BJ (cell line): ENCODE measurements around the gene CNTN1. TPM values are rescaled to one million over a fixed set of nuclear protein-coding genes. Genes with fewer than 3 reads are reported as not detected.

ENCODE experiments used
- CTCF ChIA-PET: fragments of 350-600 bp; formaldehyde crosslinking; extraction: SDS; loops from one replicate; lab custom pipeline; 2021; ENCODE audit warnings: antibody characterized with exemption, inconsistent platforms; lab: Yijun Ruan, JAX
- POLR2A ChIA-PET: fragments of 300-600 bp; sonication (Branson Sonifier 250); formaldehyde crosslinking; extraction: SDS; loops from one replicate; lab custom pipeline; 2021; ENCODE audit warnings: antibody characterized with exemption; lab: Charles Lee
- DNase-seq: peaks from one replicate; pipeline ENCODE4 v3.0.0-alpha.2; 2011; ENCODE audit warnings: low read depth
- H3K27me3 ChIP-seq: 2 replicates; pipeline ENCODE4 v1.6.0; 2011; ENCODE audit warnings: low read length; ENCODE audit not compliant: control insufficient read depth, insufficient read depth
- H3K36me3 ChIP-seq: 2 replicates; pipeline ENCODE4 v1.5.1; 2011; ENCODE audit warnings: low read length; ENCODE audit not compliant: control insufficient read depth, insufficient read depth
- H3K4me3 ChIP-seq: 2 replicates; pipeline ENCODE4 v1.5.1; 2011; ENCODE audit warnings: low read depth, mild to moderate bottlenecking, control low read depth, low read length
- polyA plus RNA-seq: library from polyadenylated mRNA; depleted of rRNA; stranded (reverse); fragments of >200 nt; gene quantifications from 2 replicates; pipeline ENCODE4 v1.2.3, GENCODE V29; 2011
- TF ChIP-seq, protein P1 (sequence below): IDR thresholded peaks from 2 replicates; pipeline ENCODE4 v1.5.1; 2011; ENCODE audit warnings: low read depth, mild to moderate bottlenecking, control low read depth, inconsistent platforms, low read length, moderate library complexity; ENCODE audit not compliant: insufficient read depth

CNTN1 gene
- polyA plus RNA-seq, 1 experiment: 0.40 TPM

DNA sequence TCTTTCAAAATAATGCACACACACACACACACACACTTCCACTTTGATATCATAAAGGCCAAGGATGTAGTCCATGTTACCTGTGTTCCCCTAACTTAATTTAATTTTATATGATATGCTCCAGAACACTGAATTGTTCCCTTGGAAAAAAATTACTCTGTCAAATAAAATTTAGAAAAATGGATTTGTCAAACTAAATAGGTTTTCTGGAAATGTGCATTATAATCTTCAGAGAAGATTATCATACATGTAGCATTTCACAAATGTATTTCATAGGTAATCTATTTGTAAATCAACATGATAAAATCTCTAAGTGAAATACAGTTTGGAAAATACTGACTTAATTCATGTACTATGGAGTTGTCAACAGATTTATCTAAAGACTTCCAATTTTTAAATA lies 68.6 kb downstream of the CNTN1 start:
- no peaks in the 10 kb centered on the region for H3K27me3 ChIP-seq
- no peak overlapping the region for H3K4me3 ChIP-seq
- CTCF ChIA-PET: interaction anchor here (0.6 kb wide), 1 partner anchor 20 kb away, joined by 3 read pairs; no protein-coding TSS in a partner anchor
- DNase-seq: no peak
- H3K36me3 ChIP-seq: no peaks in the 10 kb centered on the region
- TF ChIP-seq, protein P1, sequence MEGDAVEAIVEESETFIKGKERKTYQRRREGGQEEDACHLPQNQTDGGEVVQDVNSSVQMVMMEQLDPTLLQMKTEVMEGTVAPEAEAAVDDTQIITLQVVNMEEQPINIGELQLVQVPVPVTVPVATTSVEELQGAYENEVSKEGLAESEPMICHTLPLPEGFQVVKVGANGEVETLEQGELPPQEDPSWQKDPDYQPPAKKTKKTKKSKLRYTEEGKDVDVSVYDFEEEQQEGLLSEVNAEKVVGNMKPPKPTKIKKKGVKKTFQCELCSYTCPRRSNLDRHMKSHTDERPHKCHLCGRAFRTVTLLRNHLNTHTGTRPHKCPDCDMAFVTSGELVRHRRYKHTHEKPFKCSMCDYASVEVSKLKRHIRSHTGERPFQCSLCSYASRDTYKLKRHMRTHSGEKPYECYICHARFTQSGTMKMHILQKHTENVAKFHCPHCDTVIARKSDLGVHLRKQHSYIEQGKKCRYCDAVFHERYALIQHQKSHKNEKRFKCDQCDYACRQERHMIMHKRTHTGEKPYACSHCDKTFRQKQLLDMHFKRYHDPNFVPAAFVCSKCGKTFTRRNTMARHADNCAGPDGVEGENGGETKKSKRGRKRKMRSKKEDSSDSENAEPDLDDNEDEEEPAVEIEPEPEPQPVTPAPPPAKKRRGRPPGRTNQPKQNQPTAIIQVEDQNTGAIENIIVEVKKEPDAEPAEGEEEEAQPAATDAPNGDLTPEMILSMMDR: no peak
- POLR2A ChIA-PET: no interaction called here

DNA sequence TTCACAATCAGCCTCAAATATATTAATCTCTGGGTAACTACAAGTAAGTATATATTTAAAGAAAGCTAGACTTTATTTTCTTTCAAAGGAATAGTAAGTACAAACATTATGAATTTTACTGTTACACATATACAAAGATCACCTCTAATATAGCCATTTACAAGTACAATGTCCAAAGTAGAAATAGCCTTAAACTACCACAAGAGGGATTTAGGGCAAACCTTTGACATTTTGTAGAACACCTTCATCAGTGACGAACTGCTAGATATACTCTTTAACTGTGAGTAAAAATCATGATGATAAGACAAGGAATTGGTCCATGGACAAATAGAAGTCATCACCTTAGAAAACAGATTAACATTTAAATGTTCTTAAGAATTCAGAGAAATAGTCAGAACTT lies 69.8 kb downstream of the CNTN1 start:
- no peak for DNase-seq
- H3K36me3 ChIP-seq: no peaks in the 10 kb centered on the region
- ChIA-PET CTCF (no interaction called here), POLR2A (no interaction called here)
- H3K4me3 ChIP-seq: no peak overlapping the region
- H3K27me3 ChIP-seq: no peaks in the 10 kb centered on the region
- TF ChIP-seq, protein P1: no peak

DNA sequence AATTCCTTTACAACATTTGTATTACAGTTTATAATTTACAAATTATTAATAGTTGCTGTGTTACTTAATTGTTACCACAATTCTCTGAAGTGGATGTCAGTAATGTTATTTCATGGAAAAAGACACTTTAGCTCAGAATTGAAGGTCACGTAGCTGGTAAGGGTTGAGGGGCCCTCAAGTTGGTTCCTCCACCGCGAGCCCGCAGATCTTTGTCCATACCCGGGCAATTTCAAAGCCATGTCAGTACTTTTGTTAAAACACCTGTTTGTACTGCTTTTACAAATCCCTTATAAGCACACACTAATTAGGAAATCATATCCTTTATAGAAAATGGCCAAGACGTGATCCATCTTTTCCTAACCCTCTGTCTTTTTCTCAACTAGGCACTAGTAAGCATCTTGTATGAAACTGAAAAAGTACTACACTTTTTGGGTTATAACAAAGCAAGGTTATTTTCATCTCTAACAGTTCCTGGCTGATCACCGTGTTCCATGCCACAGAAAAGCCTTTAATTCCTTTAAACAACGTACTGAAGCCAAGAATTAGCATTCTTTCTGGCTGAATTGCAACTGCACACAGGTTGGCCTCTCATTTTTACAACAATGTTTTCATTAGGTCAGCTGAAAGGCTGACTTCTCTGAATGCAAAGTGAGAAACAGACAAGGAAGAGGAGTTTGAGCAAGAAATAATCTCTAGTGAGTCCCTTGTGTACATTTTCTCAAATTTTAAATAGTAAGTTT lies 76.1 kb downstream of the CNTN1 start:
- POLR2A ChIA-PET: no interaction called here
- TF ChIP-seq, protein P1: no peak
- no peak for DNase-seq
- CTCF ChIA-PET: no interaction called here
- H3K4me3 ChIP-seq: no peak overlapping the region
- H3K27me3 ChIP-seq: no peaks in the 10 kb centered on the region
- no peaks in the 10 kb centered on the region for H3K36me3 ChIP-seq

DNA sequence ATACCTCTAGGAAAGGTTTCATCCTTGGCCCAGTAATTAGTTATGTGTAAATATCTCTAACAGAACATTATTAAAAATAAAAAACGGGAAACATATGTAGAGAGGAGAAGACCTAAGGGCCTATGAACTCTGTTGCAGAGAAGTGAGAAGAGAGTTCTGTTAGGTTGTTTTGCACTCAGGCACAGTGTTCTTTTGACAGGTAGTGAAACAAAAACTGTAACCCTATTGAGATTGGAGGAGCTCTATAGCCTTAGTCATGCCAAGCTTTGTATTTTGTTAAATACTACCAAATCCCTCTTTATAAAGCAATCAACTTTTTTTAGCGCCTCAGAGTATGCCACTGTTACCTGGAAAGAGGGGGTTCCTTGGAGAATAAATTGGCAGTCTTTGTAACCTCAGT lies 77.6 kb downstream of the CNTN1 start:
- Histone ChIP-seq H3K36me3 (no peaks in the 10 kb centered on the region), H3K27me3 (no peaks in the 10 kb centered on the region), H3K4me3 (no peak overlapping the region)
- ChIA-PET CTCF (no interaction called here), POLR2A (no interaction called here)
- no peak for DNase-seq
- TF ChIP-seq, protein P1: no peak

DNA sequence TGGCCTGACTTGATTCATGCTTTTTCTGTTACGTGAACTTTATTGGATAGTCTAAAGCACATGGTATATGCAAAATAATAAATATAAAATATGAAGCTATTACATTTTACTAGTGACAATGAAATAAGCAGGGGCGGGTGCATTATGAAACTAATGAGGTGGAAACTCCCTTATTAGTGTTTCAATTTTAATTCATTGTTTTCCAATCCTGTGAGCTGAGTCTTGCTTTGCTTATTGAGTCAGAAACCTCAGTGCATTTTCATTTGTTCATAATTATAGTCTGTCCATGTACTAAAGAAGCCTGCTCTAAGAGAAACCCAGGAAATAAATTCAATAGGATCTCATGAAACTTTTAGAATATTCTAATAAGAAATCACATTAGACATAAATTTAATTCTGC lies 78.5 kb downstream of the CNTN1 start:
- POLR2A ChIA-PET: no interaction called here
- TF ChIP-seq, protein P1: no peak
- Histone ChIP-seq H3K27me3 (no peaks in the 10 kb centered on the region), H3K4me3 (no peak overlapping the region), H3K36me3 (no peaks in the 10 kb centered on the region)
- DNase-seq: no peak
- CTCF ChIA-PET: interaction anchor here (1.0 kb wide), 1 partner anchor 12 kb away, joined by 3 read pairs; no protein-coding TSS in a partner anchor
